GM21737 (cell line): ENCODE data around the gene UBA52.

ENCODE experiments used
- ATAC-seq: cut with Tn5 transposase; IDR thresholded peaks from one replicate; pipeline ENCODE4 v1.9.1; 2021; ENCODE audit warnings: mild to moderate bottlenecking, moderate library complexity; ENCODE audit not compliant: unreplicated experiment

Gene UBA52

DNA sequence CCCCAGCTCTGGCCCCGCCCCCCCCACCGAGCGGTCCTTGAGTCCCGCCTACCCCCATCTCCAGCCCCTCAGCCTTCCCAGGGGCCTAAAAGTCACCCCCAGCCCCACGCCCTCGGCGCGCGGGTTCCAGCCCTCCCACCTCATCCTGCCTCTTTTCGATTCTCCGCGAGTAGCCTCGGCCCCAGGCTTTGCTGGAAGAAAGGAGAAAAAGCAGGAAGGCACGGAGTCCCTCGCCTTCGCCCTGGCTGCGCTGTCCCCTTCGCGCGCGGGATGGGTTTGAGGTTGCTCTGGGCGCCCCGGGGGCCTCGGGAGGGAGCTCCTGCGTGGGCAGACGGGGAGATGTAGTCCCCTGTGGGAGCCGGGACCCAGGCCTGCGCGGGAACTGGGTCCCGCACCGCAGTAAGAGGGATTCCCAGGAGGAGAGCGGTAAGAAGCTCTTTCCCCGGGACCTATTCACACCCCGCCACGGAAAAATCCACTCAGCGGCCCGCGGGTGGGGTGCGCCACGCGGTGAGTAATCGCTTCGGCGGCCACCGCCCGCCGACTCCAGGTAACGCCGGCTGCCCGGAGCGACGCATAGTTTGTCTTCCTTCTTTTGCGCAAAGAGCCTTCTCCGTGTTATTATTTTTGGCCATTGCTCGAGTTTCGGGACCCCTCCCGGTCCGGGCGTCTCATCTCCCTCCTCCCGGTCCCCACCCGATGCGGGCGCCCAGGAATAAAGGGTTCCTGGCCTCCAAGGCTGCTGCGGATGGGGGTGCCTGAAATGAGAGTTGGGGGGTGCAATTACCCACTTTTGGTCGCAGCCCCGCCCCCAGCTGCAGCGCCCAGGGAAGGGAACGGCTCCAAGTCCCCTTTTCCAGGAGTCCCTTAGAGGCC lies 35.8 kb downstream of the UBA52 start:
- ATAC-seq = no peak

DNA sequence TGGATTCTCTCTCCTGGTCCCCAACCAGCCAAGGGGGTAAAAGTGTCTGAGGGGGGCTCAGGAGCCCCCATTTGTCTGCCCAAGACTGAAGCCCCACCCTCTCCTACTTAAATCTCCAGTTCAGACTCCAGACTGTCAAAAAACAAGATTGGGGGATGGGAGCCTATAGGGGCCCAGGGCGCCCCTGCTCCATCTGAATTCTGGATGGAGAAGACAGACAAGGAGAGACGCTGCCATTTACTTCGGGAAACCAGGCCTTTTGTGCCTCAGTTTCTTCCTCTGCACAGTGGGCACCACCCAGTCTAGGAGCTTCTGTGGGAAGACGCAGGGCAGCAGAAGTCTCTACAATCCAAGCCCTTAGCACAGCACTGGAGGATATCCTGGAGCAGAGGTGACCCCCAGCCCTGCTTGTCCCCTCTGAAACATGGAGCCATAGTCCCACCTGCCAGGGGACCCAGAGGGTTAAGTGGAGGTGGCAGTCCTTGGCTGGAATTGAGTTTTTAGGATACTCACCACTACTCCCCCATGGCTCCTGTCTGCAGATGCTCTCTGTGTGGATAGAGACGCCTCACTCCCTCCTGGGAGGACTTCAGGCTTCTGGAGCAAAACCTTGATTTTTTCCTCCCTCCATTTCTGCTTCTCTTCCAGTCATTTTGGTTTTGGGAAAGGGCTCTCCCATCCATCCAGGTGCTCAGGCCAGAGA lies 36.6 kb downstream of the UBA52 start:
- no peak for ATAC-seq

DNA sequence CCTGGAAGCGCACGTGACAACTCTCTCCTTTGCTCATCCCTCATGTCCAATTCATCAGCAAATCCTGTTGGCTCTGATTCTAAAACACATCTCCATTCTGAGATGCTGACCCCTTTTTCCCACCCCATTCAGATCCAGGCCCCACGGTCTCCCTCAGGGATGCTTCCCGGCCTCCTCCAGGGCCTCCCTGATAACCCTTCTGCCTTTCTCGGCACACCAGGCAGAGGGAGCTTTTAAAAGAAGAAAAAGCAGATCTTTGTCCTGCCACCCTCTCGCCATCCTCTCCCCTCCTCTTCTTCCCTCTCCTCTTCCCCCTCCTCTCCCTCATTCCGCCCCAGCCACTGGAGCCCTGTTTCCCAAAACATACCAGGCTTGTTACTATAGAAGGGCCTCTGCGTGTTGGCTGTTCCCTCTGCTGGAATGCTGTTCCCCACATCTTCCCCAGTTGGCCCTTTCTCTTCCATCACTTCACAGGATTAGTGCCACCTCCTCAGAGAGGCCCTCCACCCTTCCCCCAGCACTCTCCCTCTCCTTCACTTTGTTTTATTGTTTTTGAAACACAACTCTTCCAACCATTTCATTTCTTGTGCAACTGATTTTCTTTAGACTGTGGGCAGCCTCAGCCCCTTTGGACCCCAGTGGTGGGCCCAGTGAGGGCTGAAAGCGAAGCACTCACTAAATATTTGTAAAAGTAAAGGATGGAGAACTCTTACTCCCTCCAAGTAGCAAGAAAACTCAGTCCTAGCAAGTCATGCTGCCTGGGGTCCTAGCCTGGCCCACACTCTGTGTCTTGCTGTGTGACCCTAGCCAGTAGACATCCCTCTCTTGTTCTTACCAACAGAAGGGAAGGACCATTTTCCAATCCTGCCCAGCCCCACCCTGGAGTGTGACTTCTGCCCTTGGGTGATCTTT lies 37.4 kb downstream of the UBA52 start:
- ATAC-seq = no peak

DNA sequence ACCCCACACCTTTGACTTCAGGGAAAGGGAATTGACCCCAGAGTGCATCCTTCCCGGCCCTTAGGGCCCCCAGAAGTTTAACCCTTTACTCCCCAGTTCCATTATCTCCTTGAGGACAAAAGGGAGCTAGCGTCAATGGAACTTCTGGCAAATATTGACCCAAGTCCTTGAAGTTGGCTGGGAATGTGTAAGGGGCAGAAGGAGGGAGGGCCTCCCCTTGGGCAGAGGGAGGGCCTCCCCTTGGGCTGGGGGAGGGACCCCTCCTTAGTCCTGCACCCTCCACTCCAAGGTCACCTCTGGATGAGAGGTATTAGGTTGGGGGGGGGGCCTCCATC lies 38.0 kb downstream of the UBA52 start:
- no peak for ATAC-seq

DNA sequence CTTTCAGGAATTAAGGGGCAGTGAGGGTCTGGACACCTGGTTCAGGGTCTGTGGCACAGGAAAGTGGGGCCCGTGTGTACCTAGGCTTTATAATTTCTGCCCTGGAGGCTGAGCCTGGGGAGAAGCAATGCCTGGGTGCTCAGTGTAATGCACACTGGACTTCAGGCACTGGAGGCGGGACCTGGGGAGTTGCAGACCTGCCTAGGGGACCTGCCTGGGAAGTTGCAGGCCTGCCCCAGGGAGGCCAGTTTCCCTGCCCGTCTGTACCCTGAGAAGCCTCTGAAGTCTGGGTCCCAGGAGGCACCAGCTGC lies 38.5 kb downstream of the UBA52 start:
- ATAC-seq = no peak

DNA sequence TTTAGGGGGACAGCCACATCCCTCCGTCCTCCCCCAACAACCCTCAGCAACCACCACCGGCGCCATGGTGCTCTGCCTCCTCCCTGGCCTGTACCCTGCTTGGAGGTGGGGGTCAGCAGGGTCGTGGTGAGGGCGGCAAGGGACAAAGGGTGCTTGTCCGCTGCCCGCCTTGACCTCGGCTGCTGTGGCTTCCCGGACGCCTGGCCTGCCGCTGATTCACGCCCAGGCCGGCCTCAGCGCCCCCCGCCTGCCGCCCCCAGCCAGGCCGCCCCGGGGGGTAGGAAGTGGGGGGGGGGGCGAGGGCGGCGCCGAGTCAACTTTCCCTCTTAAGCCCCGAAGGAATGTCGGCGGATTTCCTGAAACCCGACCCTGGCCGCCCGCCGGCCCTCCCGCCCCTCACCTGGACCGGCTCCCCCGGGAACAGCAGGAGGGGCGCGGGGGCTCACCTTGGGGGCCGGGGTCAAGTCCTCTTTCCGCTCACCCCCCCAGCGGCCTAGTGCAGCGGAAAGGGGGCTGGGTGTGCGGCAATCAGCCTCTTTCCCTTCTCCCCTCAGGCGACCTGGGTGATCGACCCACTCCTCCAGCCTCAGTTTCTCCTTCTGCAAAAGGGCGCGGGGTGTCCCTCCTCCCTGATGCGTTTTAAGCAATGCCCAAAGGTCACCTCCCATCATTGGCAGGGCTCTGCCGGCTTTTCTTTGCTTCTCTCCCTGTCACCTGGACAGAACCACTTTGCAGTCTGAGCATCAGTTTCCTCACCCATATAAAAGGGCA lies 39.1 kb downstream of the UBA52 start:
- no peak for ATAC-seq

DNA sequence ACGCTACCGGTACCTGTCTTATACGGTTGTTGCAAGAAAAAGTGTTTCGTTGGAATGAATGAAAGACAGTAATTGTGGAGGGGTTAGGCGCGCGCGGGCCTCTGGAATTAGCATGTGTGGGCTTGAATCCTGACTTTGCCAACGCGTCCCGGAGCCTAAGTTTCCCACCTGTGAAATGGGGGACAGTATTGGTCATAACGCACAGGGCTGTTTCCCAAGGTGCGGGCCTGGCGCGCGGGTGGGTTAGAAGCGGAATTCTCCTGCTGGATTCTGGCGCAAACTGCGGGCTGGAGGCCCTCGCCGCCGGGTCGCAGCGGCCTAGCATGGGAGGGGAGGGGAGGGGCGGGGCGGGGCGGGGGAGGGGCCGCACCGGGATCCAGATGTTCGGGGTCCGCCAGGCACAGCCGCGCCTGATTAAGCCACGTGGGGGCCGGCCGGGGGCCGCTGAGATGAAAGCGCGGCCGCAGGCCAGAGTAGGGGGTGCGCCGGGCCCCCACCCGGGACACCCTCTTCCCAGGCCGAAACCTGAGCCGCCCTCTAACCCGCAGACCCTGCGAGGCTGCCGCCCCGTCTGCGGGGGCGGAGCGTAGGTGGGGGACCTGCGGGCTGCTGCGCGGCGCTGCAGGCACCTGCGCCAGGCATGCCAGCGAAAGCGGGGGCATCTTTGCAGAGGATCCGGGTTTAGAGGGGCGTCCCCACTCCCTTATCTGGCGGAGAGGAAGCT lies 39.8 kb downstream of the UBA52 start:
- no peak for ATAC-seq

DNA sequence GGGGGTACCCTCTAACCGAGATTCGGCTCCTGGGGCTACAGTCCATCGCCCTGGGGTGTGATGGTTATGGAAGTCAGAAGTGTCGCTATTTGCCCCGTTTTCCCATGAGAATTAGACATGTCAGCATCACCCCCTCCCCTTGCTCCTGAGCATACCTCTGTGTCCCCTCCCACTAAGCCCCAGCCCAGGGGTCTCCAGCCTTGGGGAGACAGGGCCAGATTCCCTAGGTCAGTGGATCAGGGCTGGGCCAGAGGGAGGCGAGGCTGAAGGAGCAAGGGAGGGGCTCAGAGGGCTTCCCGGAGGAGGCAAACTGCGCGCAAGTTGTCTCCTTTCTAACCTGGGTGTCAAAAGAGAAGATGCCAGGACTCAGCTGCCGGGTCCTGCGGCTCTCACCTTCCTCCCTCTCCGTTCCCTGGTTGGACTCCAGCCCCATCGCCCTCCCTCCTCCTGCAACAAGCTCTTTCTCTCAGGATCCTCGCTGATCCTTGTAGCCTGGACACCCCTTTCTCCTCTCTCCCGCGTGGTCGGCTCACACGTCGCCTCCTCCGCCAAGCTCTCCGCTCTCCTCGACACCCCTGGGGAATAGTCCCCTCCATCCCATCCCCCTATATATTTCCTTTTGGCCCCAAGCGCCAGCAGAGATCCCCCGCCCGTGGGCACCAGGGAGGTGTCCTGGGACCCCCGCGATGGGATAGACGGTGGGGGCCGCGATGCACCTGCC lies 40.6 kb downstream of the UBA52 start:
- no peak for ATAC-seq

DNA sequence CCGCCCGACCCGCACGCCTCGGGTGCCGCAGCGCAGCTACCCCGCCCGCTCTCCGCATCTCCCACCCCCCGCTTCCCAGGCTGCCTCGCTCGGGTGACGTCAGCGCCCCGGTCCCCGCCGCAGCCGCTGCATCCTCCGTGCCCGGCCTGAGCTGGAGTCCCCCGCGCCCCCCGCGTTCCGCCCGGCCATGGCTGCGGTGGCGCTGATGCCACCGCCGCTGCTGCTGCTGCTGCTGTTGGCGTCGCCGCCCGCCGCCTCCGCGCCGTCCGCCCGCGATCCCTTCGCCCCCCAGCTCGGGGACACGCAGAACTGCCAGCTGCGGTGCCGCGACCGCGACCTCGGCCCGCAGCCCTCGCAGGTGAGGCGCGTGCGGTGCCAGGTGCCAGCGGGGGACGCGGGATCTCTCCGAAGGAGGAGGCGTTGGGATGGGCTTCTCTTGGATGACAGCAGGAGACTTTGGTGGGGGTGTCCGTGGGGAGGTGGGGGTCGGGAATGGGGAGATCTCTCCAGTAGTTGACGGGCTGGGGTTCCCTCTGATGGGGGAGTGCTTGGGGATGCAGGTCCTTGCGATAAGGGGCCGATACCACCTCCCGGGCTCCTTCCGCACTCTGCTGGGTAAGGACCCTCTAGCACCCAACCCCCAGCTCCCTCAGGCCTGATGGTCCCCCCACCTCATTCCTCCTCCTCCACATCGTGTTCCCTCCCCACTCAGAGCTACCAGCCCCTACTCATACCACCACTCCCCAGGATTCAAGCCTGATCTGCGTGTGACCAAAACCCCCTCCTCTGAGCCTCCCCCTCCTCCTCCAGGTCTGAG lies 41.3 kb downstream of the UBA52 start, which contains the start of gene TMEM59L:
TSS of gene TMEM59L (plus strand) at position 99 of the 817 bp plus-strand sequence. CDS start at position 188, 89 bp downstream.
- ATAC-seq = no peak

DNA sequence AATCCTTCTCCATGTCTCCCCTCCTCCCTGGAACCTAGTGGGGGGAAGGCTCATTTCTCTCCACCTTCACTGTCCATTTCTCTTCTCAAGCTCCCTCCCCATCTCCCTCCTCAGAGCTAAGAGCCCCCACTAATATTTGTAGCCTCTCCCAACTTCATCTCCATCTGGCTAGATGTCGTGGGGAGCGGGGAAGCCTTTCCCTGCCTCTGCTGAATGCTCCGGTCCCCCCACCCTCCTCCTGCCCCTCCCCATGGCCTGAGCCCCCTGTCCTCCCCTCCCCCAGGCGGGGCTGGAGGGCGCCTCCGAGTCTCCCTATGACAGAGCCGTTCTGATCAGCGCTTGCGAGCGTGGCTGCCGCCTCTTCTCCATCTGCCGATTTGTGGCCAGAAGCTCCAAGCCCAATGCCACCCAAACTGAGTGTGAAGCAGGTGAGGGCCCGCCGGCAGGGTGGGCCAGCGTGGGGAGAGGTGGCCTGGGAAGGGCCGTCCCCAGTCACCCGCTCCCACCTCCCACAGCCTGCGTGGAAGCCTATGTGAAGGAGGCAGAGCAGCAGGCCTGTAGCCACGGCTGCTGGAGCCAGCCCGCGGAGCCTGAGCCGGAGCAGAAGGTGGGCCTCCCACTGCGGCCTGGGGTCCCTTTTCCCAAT lies 42.1 kb downstream of the UBA52 start:
- ATAC-seq = no peak

DNA sequence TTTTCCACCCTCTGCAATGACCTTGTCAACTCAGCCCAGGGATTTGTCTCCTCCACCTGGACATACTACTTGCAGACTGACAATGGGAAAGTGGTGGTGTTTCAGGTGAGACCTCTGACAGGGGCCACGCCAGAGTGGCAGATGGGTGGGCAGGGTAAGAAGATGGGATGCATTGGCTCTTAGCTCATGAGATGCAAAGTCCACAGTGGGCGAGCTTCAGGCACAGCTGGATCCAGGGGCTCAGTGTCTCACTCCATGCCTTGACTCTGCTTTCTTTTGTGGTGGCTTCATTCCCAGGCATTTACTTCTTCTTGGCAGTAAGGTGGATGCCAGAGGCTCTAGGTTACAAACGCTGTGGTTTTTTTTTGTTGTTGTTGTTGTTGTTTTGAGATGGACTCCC lies 44.4 kb downstream of the UBA52 start:
- no peak for ATAC-seq

DNA sequence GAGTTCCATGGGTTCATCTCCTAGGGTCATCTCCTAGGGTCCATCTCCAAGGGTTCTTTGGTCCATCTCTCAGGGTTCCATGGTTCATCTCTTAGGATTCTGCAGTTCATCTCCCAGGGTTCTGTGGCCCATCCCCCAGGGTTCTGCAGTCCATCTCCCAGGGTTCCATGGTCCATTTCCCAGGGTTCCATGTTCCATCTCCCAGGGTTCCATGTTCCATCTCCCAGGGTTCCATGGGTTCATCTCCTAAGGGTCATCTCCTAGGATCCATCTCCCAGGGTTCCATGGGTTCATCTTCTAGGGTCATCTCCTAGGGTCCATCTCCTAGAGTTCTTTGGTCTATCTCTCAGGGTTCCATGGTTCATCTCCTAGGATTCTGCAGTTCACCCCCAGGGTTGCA lies 45.9 kb downstream of the UBA52 start:
- no peak for ATAC-seq

DNA sequence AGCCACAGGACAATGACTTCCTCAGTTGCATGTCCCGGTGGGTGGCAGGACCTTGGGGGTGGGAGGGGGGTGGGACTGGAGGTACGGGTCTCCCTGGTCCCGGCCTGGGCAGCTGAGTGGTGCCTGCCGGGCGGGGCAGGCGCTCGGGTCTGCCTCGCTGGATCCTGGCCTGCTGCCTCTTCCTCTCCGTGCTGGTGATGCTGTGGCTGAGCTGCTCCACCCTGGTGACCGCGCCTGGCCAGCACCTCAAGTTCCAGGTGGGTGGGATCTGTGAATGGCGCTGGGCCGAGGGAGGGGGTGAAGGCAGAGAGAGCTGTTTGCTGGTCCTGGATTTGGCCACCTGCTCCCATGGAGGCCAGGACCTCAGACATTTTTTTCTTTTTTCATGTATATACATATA lies 46.6 kb downstream of the UBA52 start:
- no peak for ATAC-seq

DNA sequence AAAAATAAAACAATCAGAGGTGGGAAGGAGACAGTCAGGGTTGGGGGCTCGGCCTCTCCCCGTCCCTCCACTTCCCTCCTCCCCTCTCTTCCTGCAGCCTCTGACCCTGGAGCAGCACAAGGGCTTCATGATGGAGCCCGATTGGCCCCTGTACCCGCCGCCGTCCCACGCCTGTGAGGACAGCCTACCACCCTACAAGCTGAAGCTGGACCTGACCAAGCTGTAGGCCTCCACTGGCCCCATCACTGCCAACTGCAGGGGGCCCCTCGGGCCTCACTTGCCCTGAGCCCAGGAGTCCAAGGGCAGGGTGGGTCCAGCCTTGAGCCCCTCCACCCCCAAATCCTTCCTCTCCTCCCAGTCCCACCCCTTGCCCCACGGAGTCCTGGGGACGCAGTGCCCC lies 48.7 kb downstream of the UBA52 start:
- no peak for ATAC-seq

DNA sequence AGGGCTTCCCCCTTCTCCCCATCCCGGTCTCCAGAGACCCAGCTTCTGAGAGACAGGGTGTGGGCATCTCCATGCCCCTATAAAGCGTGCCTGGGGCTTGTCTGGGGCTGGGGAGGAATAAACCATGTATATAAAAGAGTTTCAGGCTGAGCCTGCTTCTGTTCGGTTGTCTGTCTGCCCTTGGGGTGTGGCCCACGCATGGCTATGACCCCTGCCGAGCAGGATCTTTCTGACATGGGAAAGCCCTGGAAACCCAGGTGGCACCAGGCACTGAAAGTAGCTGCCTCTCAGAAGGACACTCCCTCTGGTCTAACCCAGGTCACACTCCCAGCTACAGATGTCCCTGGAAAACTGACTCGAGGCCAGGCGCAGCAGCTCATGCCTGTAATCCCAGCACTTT lies 49.2 kb downstream of the UBA52 start:
- no peak for ATAC-seq

DNA sequence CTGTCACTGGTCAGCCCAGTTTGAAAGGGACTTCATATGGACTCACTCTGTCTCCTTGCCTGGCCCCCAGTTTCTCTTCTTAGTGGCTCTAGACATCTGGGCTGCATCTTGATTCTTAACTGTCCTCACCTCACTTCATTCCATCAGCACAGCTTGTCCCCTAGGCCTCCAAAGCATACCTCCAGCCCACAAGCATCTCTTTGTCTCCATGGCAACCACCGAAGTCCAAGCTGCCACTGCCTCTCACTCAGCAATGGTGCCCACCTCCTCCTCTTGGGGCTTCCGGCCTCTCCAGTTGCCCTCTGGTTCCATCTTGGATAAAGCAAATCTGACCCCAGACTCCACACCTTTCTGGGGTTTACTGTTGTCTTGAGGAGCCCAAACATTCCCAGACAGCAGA lies 55.2 kb downstream of the UBA52 start:
- no peak for ATAC-seq
